GM10847 (cell line): Measurements from ENCODE around the gene PLSCR2.

ENCODE experiments used
- POLR2A ChIP-seq: IDR thresholded peaks from 2 replicates; pipeline ENCODE4 v1.6.1; 2011; ENCODE audit not compliant: insufficient read length; ENCODE audit errors: extremely low read depth

PLSCR2 gene

DNA sequence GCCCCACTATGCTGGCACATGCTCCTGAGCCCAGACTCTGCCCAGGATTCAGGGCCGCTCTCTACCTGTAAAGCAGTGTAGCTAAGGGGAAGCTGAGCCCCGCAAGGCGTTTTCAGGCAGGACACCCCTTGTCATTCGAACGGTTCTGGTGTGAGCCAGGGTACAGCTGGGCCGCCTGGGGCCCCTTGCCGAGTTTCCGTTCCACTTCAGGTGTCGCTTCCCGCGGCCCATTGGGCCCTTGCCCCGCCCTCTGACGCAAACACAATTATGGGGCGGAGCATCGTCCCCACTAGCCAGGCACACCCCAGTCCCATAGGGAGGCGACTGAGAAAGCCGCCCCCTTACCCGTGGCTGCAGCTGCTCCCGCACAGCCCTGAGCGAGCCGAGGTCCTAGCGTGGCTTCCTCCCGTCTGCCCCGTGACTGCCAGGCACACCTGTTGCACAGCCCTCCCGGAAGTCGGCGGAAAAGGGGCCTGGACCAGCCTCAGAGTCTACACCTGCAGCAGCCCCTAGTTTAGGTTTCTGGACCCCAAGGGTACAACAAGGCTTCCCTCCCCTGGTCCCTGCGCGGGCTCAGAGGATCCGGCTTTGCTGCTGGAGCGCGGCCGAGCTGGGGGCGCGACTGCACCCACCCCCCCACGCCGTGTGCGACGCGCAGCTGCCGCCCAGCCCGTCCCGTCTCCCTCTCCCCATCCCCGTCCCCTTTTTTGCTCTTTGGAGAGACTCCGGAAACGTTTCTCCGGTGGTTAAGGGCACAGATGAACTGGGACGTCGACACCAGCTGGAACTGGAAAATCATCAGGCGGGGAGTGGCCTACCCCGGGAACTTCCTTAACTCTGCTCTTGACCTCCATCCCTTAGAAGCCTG, at the start of gene PLSCR2:
Gene PLSCR2, minus strand, starts transcription at position 412 of the 868 bp plus-strand sequence. CDS start 9,657 bp downstream, outside the sequence.
- peak; percentile 39 for TF ChIP-seq POLR2A

GRCh38 chr3:146517684-146518435, 48.5 kb upstream of the PLSCR2 start:
- no peak for TF ChIP-seq POLR2A

GRCh38 chr3:146513386-146514051, 44.2 kb upstream of the PLSCR2 start:
- no peak for TF ChIP-seq POLR2A

- no peak for TF ChIP-seq POLR2A
Observed at GRCh38 chr3:146511402-146512134, 42.2 kb upstream of the PLSCR2 start.

GRCh38 chr3:146507331-146508120, 38.2 kb upstream of the PLSCR2 start:
- TF ChIP-seq POLR2A = no peak

GRCh38 chr3:146505516-146505915, 36.2 kb upstream of the PLSCR2 start:
- no peak for TF ChIP-seq POLR2A

- TF ChIP-seq POLR2A = no peak
Observed at GRCh38 chr3:146504498-146505197, 35.3 kb upstream of the PLSCR2 start.

GRCh38 chr3:146503461-146504202, 34.3 kb upstream of the PLSCR2 start:
- TF ChIP-seq POLR2A = no peak

GRCh38 chr3:146502887-146503460, 33.6 kb upstream of the PLSCR2 start:
- no peak for TF ChIP-seq POLR2A

- no peak for TF ChIP-seq POLR2A
Observed at GRCh38 chr3:146501752-146502151, 32.4 kb upstream of the PLSCR2 start.

DNA sequence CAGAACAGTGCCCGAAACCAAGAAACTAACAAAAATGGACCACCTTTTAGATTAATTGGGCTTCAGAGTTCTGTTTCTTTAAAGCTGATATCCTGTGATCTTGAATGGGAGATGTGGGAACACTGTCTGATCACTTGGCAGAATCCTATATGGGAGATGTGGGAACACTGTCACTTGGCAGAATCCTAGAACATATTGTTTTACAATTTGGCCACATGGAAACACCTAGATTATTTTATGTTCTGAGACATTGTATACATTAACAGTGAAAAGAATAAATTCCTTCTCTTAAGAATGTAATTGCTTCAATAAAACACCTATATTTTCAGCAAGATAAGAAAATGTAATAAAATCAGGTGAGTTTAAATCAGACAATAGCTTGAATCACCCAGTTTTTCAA, 30.3 kb upstream of the PLSCR2 start:
- TF ChIP-seq POLR2A = no peak

DNA sequence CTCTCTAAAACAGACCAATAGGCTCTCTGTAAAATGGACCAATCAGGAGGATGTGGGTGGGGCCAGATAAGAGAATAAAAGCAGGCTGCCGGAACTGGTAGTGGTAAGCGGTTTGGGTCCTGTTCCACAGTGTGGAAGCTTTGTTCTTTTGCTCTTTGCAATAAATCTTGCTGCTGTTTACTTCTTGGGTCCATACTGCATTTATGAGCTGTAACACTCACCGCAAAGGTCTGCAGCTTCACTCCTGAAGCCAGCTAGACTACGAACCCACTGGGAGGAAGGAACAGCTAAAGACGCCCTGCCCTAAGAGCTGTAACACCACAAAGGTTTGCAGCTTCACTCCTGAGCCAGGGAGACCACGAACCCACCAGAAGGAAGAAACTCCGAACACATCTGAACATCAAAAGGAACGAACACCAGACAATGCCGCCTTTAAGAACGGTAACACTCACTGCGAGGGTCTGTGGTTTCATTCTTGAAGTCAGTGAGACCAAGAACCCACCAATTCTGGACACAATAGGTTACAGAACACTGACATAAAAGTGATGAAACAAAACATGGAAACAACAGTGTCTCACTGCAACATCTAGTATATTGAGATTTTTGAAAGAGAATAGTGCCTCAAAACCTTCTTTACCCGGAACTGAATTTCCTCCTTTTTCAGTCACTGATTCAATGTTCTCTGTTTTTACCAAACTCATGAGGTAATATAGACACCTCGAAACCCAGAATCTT, 28.8 kb upstream of the PLSCR2 start:
- no peak for TF ChIP-seq POLR2A
